ENCODE measurements around the gene MAGI1.
A peak's percentile ranks its signal among the peaks of the same experiment; 100 is the strongest.

MAGI1 gene

GRCh38 chr3:65831733-65832425 is 206.8 kb downstream of the MAGI1 start:
- peak; percentile 65 for DNase-seq (ENCODE audit: low spot score)

- no peak for DNase-seq (ENCODE audit: low spot score)
These were observed 207.6 kb downstream of the MAGI1 start for GRCh38 chr3:65830948-65831732.

- no peak for DNase-seq (ENCODE audit: low spot score)
These were observed 209.5 kb downstream of the MAGI1 start for GRCh38 chr3:65829228-65829627.

- DNase-seq (ENCODE audit: low spot score), result no peak
These were observed 210.0 kb downstream of the MAGI1 start for GRCh38 chr3:65828706-65829105.

- no peak for DNase-seq (ENCODE audit: low spot score)
These were observed 211.6 kb downstream of the MAGI1 start for GRCh38 chr3:65827076-65827475.

- DNase-seq (ENCODE audit: low spot score), result no peak
These were observed 214.6 kb downstream of the MAGI1 start for GRCh38 chr3:65824166-65824565.

- no peak for DNase-seq (ENCODE audit: low spot score)
These were observed 218.1 kb downstream of the MAGI1 start for GRCh38 chr3:65820600-65820999.

GRCh38 chr3:65819896-65820295 is 218.8 kb downstream of the MAGI1 start:
- no peak for DNase-seq (ENCODE audit: low spot score)

GRCh38 chr3:65817553-65818126 is 221.1 kb downstream of the MAGI1 start:
- DNase-seq (ENCODE audit: low spot score), result no peak

- DNase-seq (ENCODE audit: low spot score), result no peak
These were observed 222.5 kb downstream of the MAGI1 start for GRCh38 chr3:65816208-65816607.

GRCh38 chr3:65814845-65815578 is 223.7 kb downstream of the MAGI1 start:
- no peak for DNase-seq (ENCODE audit: low spot score)

GRCh38 chr3:65811892-65812291 is 226.8 kb downstream of the MAGI1 start:
- DNase-seq (ENCODE audit: low spot score), result no peak

- peak; percentile 10 for DNase-seq (ENCODE audit: low spot score)
These were observed 227.5 kb downstream of the MAGI1 start for GRCh38 chr3:65811086-65811761.

- DNase-seq (ENCODE audit: low spot score), result no peak
These were observed 228.4 kb downstream of the MAGI1 start for GRCh38 chr3:65810302-65810701.

GRCh38 chr3:65809641-65810150 is 229.0 kb downstream of the MAGI1 start:
- no peak for DNase-seq (ENCODE audit: low spot score)

GRCh38 chr3:65808824-65809223 is 229.9 kb downstream of the MAGI1 start:
- no peak for DNase-seq (ENCODE audit: low spot score)

- no peak for DNase-seq (ENCODE audit: low spot score)
These were observed 230.3 kb downstream of the MAGI1 start for GRCh38 chr3:65808407-65808806.

- DNase-seq (ENCODE audit: low spot score), result no peak
These were observed 231.5 kb downstream of the MAGI1 start for GRCh38 chr3:65807225-65807624.

- no peak for DNase-seq (ENCODE audit: low spot score)
These were observed 232.1 kb downstream of the MAGI1 start for GRCh38 chr3:65806600-65806999.

GRCh38 chr3:65796676-65797075 is 242.0 kb downstream of the MAGI1 start:
- no peak for DNase-seq (ENCODE audit: low spot score)

GRCh38 chr3:65795166-65795565 is 243.6 kb downstream of the MAGI1 start:
- DNase-seq (ENCODE audit: low spot score), result no peak
